ENCODE results near the gene LAMA2. TPM values are rescaled to one million over a fixed set of nuclear protein-coding genes. Genes with fewer than 3 reads are reported as not detected.

LAMA2 gene
- total and polyA plus RNA-seq, 2 experiments from 2014 or later = 13.4 to 78.1 TPM

DNA sequence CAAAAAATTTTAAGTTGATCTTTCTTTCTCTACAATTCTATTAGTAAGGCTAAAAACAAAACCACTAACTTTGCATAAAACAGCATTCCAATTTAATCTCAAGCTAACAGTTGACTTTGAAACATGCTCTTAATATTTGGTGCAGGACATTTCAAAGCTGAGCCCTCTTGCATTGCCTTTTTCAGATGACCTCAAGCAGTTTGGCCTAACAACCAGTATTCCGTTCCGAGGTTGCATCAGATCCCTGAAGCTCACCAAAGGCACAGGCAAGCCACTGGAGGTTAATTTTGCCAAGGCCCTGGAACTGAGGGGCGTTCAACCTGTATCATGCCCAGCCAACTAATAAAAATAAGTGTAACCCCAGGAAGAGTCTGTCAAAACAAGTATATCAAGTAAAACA is 633.1 kb downstream of the LAMA2 start:
- no peak overlapping the region for H3K4me3 ChIP-seq
- H3K36me3 ChIP-seq = peaks cover 6% of the 10 kb centered on the region
- H3K27me3 ChIP-seq = no peaks in the 10 kb centered on the region
- no peaks in the 10 kb centered on the region for H3K9me3 ChIP-seq (ENCODE audit: low read depth)
- no peak overlapping the region for H3K27ac ChIP-seq
- DNase-seq (ENCODE audit: low read depth in 1 of 2, low spot score in 1 of 2) = no peak
- TF ChIP-seq, protein P1, sequence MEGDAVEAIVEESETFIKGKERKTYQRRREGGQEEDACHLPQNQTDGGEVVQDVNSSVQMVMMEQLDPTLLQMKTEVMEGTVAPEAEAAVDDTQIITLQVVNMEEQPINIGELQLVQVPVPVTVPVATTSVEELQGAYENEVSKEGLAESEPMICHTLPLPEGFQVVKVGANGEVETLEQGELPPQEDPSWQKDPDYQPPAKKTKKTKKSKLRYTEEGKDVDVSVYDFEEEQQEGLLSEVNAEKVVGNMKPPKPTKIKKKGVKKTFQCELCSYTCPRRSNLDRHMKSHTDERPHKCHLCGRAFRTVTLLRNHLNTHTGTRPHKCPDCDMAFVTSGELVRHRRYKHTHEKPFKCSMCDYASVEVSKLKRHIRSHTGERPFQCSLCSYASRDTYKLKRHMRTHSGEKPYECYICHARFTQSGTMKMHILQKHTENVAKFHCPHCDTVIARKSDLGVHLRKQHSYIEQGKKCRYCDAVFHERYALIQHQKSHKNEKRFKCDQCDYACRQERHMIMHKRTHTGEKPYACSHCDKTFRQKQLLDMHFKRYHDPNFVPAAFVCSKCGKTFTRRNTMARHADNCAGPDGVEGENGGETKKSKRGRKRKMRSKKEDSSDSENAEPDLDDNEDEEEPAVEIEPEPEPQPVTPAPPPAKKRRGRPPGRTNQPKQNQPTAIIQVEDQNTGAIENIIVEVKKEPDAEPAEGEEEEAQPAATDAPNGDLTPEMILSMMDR (IDR thresholded peaks at IDR 0.05; ENCODE audit: low read depth, low read length) = no peak
- no peaks in the 10 kb centered on the region for H3K4me1 ChIP-seq (ENCODE audit: low read depth)

DNA sequence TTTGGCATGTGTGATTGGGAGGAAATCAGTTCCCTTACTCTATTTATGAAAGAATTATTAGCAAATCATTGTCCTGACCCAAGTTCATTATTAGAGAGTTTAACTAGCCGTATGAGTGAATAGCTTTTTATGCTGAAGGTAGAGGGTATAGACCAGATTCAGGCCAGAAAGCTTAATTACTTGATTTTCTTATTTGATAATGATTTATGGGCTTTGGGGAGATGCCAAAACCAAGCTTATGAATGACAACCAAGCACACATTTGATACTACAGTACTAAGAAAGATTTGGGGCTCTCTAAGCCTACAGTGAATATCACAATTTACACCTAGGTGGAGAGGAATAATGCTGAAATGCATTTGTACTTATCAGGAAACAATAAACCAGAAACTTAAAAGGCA is 633.8 kb downstream of the LAMA2 start:
- H3K4me1 ChIP-seq (ENCODE audit: low read depth) = peaks cover 4% of the 10 kb centered on the region
- peaks cover 6% of the 10 kb centered on the region for H3K36me3 ChIP-seq
- no peaks in the 10 kb centered on the region for H3K27me3 ChIP-seq
- TF ChIP-seq, protein P1 (IDR thresholded peaks at IDR 0.05; ENCODE audit: low read depth, low read length) = no peak
- H3K27ac ChIP-seq = no peak overlapping the region
- no peak overlapping the region for H3K4me3 ChIP-seq
- DNase-seq (ENCODE audit: low read depth in 1 of 2, low spot score in 1 of 2) = no peak
- H3K9me3 ChIP-seq (ENCODE audit: low read depth) = no peaks in the 10 kb centered on the region

DNA sequence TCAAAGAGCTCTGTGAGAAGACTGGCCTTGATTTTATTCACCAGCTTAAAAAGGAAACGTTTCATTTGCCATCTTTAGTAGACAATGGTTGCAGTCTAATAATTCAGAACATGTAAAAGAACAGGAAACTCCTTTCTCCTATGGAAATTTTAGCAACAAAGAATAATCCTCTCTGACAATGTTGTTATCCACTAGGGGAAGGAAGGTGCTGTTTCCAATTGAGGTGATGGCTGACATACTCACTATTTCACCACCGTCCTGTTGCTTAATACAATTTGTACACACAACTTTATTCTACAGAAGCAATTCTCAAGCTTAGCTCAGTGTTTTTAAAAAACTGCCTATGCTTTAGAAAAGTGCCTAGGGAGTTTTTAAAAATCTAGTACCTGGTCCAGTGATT is 634.4 kb downstream of the LAMA2 start:
- Histone ChIP-seq H3K4me1 (ENCODE audit: low read depth) (peaks cover 5% of the 10 kb centered on the region), H3K27me3 (no peaks in the 10 kb centered on the region), H3K4me3 (no peak overlapping the region), H3K9me3 (ENCODE audit: low read depth) (no peaks in the 10 kb centered on the region), H3K36me3 (peaks cover 6% of the 10 kb centered on the region), H3K27ac (no peak overlapping the region)
- TF ChIP-seq, protein P1 (IDR thresholded peaks at IDR 0.05; ENCODE audit: low read depth, low read length) = no peak
- peak in 1 of 2 donors; percentile 25 for DNase-seq (ENCODE audit: low read depth in 1 of 2, low spot score in 1 of 2)

DNA sequence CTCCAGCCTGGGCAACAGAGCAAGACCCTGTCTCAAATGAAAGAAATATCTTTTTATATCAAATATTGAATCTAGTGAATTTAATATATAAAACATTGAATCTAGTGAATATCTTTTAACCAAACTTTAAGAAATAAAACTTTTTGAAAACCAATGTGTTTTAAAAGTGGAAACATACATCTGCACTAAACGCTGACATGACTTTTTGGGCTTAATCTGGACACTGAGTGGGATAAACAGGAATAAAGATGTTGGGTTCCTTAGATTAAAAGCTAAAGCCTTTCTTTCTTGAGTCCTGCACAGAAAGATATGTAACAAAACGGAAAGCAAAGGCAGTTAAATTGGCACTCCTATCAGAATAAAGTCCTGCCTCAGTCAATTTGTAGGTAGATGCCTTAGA is 636.8 kb downstream of the LAMA2 start:
- Histone ChIP-seq H3K27me3 (no peaks in the 10 kb centered on the region), H3K27ac (no peak overlapping the region), H3K36me3 (peaks cover 6% of the 10 kb centered on the region), H3K4me1 (ENCODE audit: low read depth) (peaks cover 10% of the 10 kb centered on the region), H3K9me3 (ENCODE audit: low read depth) (no peaks in the 10 kb centered on the region), H3K4me3 (no peak overlapping the region)
- no peak for DNase-seq (ENCODE audit: low read depth in 1 of 2, low spot score in 1 of 2)
- TF ChIP-seq, protein P1 (IDR thresholded peaks at IDR 0.05; ENCODE audit: low read depth, low read length) = no peak

DNA sequence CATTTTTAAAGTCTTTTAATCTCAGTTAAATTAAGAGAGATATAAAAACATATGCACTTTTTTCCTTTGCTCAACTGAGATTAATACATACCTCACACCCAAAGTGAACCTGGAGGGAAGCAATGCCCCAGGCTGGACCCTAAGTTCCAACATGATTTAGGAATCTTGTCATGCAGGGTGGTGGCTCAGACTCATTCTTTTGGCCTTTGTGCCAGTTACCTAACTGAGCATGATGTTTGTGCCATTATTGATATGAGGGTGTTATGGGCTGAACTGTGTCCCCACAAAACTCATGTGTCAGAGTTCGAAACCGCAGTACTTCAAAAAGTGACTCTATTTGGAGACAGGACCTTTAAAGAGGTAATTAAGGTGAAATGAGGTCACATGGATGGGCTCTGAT is 639.0 kb downstream of the LAMA2 start:
- TF ChIP-seq, protein P1 (IDR thresholded peaks at IDR 0.05; ENCODE audit: low read depth, low read length) = no peak
- Histone ChIP-seq H3K9me3 (ENCODE audit: low read depth) (no peaks in the 10 kb centered on the region), H3K27ac (no peak overlapping the region), H3K4me3 (no peak overlapping the region), H3K27me3 (no peaks in the 10 kb centered on the region), H3K4me1 (ENCODE audit: low read depth) (peaks cover 10% of the 10 kb centered on the region), H3K36me3 (no peaks in the 10 kb centered on the region)
- no peak for DNase-seq (ENCODE audit: low read depth in 1 of 2, low spot score in 1 of 2)

DNA sequence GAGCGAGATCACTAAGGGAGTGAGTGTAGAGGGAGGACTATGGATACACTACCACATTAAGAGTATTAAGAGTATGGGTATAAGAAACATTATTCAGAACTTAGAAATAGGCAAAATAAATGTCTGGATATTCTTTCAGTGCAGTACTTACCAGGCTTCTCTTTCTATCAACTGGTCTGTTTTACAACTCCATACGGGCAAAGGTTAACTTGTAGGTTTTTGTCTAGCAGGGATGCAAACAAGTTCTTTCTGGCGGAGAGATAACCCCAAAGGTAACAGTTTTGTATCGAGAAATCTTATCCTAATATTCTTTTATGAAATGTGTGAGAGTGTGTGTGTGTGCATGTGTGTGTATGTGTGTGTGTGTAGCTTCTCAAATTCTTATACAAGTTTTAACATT is 640.9 kb downstream of the LAMA2 start:
- Histone ChIP-seq H3K27me3 (no peaks in the 10 kb centered on the region), H3K4me1 (ENCODE audit: low read depth) (peaks cover 10% of the 10 kb centered on the region), H3K36me3 (no peaks in the 10 kb centered on the region), H3K27ac (no peak overlapping the region), H3K4me3 (no peak overlapping the region), H3K9me3 (ENCODE audit: low read depth) (no peaks in the 10 kb centered on the region)
- TF ChIP-seq, protein P1 (IDR thresholded peaks at IDR 0.05; ENCODE audit: low read depth, low read length) = no peak
- no peak for DNase-seq (ENCODE audit: low read depth in 1 of 2, low spot score in 1 of 2)

All from cardiac muscle cell (in vitro differentiated cells and primary cell).